Measurements from ENCODE around the gene CHSY1. TPM values are rescaled to one million over a fixed set of nuclear protein-coding genes. Genes with fewer than 3 reads are reported as not detected.
A peak's percentile ranks its signal among the peaks of the same experiment; 100 is the strongest.

Gene CHSY1
- total RNA-seq = 39.7 and 41.1 TPM in 2 replicates
- long read RNA-seq, full-length matches to known transcripts = 1 of 33 reads
- long read RNA-seq, partial matches to known transcripts = 32 of 33 reads
- long read RNA-seq, other reads (novel, unspliced or antisense) = 0 of 33 reads

- peaks cover 38% of the 10 kb centered on the region for H3K4me1 Mint-ChIP-seq (ENCODE audit: unreplicated experiment)
- TF ChIP-seq CTCF (IDR thresholded peaks at IDR 0.05) = peak; percentile 40
- peaks cover 6% of the 10 kb centered on the region for H3K36me3 Mint-ChIP-seq (ENCODE audit: unreplicated experiment)
- peak within 1 kb of the TSS; percentile 91 for H3K27ac Mint-ChIP-seq (ENCODE audit: unreplicated experiment)
- DNase-seq (ENCODE audit: extremely low spot score, unreplicated experiment) = peak; percentile 97
- no peaks in the 10 kb centered on the region for H3K27me3 Mint-ChIP-seq (ENCODE audit: unreplicated experiment)
- peak within 1 kb of the TSS; percentile 88 for H3K4me3 Mint-ChIP-seq (ENCODE audit: unreplicated experiment)
- H3K9me3 Mint-ChIP-seq (ENCODE audit: unreplicated experiment) = no peaks in the 10 kb centered on the region
Observed at GRCh38 chr15:101251830-101252820, at the start of gene CHSY1. Gene CHSY1, minus strand, starts transcription at chr15:101252048. Its CDS starts 592 bp downstream, at chr15:101251456.

DNA sequence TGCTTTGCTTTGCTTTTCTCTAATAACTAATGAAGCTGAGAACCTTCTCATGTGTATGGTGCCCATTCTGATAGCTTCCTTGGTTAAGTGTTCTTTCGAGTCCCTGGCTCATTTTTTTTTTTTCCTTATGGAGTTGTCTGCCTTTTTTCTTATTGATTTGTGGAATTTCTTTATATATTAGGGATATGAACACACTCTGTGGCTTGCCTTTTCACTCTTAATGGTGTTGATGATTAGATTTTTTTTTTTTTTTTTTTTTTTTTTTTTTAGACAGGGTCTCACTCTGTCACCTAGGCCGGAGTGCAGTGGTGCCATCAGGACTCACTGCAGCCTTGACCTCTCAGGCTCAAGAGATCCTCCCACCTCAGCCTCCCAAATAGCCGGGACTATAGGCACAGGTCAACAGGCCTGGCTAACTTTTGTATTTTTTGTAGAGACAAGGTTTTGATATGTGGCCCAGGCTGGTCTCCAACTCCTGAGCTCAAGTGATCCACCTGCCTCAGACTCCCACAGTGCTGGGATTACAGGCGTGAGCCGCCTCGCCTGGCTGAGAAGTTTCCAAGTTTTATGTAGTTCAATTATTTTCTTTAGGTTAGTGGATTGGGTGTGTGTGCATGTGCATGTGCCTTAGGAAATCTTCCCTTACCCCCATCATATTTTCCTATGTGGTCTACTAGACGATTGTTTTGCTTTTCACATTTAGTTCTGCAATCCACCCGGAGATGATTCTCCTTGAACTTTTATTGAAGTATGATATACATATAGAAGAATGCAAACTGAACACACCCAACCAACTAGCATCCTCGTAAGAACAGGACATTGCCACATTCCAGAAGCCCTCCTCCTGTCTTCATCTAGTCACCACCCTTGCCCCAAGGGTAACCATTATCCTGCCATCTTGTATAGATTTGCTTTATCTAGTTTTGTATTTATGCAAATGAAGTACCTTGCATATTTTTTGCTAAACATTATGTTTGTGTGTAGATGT lies 44.9 kb upstream of the CHSY1 start:
- no peak for DNase-seq (ENCODE audit: extremely low spot score, unreplicated experiment)
- peaks cover 49% of the 10 kb centered on the region for H3K4me1 Mint-ChIP-seq (ENCODE audit: unreplicated experiment)
- TF ChIP-seq CTCF (IDR thresholded peaks at IDR 0.05) = no peak
- H3K27ac Mint-ChIP-seq (ENCODE audit: unreplicated experiment) = peak overlapping the region; percentile 94
- no peaks in the 10 kb centered on the region for H3K36me3 Mint-ChIP-seq (ENCODE audit: unreplicated experiment)
- H3K9me3 Mint-ChIP-seq (ENCODE audit: unreplicated experiment) = no peaks in the 10 kb centered on the region
- no peaks in the 10 kb centered on the region for H3K27me3 Mint-ChIP-seq (ENCODE audit: unreplicated experiment)
- H3K4me3 Mint-ChIP-seq (ENCODE audit: unreplicated experiment) = peak overlapping the region; percentile 92

- no peaks in the 10 kb centered on the region for H3K36me3 Mint-ChIP-seq (ENCODE audit: unreplicated experiment)
Observed at GRCh38 chr15:101295607-101296161, 43.8 kb upstream of the CHSY1 start.

More at GRCh38 chr15:101295607-101296161, 43.8 kb upstream of the CHSY1 start:
- no peak for DNase-seq (ENCODE audit: extremely low spot score, unreplicated experiment)
- no peaks in the 10 kb centered on the region for H3K27me3 Mint-ChIP-seq (ENCODE audit: unreplicated experiment)
- H3K4me3 Mint-ChIP-seq (ENCODE audit: unreplicated experiment) = peak overlapping the region; percentile 92
- no peak for TF ChIP-seq CTCF (IDR thresholded peaks at IDR 0.05)
- H3K27ac Mint-ChIP-seq (ENCODE audit: unreplicated experiment) = peak overlapping the region; percentile 94
- peaks cover 51% of the 10 kb centered on the region for H3K4me1 Mint-ChIP-seq (ENCODE audit: unreplicated experiment)
- no peaks in the 10 kb centered on the region for H3K9me3 Mint-ChIP-seq (ENCODE audit: unreplicated experiment)
